Activated CD8-positive, alpha-beta memory T cell treated with anti-CD3 and anti-CD28 coated beads for 24 hours (primary cell): ENCODE measurements around the gene IBA57.
A peak's percentile ranks its signal among the peaks of the same experiment; 100 is the strongest.
"Not testable (repeated sequence)": the region's sequence is repeated elsewhere in the genome, so short reads cannot be mapped to it uniquely, and the experiment has no call there.

Experiments used
- DNase-seq: peaks from one replicate; pipeline ENCODE4 v3.0.0-alpha.2; 2020

The IBA57 gene

DNA sequence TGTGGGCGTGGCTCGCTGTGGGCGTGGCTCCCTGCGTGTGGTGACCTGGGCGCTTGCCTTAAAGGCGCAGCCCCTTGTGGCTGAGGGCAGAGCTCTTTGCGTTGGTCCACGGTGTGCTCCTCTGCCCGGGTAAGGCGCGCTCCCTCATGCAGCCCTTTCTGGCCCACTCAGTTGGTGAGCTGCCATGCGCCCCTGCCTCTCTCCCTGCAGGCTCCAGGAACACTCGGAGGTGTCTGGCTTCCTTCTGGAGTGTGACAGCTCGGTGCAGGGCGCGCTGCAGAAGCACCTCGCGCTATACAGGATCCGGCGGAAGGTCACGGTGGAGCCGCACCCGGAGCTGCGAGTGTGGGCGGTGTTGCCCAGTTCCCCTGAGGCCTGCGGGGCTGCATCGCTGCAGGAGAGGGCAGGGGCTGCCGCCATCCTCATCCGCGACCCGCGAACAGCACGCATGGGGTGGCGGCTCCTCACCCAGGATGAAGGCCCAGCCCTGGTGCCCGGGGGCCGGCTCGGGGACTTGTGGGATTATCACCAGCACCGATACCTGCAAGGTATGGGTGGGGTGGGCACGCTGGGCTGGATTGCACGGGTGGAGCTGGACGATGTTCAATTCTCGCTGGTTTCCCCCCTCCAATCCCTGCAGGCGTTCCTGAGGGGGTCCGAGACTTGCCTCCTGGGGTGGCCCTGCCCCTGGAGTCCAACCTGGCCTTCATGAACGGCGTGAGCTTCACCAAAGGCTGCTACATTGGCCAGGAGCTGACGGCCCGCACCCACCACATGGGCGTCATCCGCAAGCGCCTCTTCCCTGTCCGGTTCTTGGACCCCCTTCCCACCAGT is 9.1 kb downstream of the IBA57 start:
- DNase-seq = no peak

DNA sequence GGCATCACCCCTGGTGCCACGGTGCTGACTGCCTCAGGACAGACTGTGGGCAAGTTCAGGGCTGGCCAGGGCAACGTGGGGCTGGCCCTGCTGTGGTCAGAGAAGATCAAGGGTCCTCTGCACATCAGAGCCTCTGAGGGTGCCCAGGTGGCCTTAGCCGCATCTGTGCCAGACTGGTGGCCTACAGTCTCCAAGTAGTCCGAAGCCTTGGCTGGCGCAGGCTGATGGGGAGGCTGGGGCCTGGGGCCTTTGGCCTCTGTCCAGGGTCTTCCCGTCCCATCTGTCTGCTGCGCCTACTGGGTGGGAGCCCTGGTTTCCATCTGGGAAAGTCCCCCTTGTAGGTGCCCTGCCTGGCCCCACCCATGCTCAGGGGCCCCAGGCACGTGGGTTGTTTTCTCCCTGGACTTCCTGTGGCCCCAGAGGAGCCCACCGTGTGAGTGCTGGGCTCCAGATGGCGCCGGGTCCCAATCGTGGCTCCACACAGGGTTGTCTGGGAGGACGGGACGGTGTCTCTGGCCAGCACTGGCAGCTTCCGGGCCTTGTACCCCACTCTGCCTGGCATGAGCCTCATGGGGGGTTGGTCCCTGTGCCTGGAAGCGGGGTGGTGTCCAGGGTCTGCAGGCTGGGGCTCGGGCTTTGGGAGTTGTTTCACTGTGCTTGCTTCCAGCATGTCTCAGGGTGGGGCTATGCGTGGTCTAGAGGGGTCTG is 9.9 kb downstream of the IBA57 start:
- no peak for DNase-seq

DNA sequence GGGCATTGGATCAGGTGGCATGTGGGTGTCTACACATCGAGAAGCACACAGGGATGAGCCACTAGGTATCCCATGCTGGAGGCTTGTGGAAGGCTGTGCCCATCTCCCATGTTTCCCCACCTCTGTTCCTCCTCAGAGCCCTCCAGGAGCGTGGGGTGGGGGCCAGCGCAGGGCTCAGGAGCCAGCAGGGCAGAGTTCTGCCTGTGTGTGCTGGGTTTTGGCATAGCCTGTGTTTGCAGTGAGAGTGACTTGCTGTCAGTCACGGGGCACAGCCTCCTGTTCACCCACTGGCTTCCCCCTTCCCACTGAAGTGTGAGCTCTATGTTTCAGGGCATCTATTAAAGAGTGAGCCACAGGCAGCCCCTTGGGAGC is 10.4 kb downstream of the IBA57 start:
- DNase-seq = no peak

DNA sequence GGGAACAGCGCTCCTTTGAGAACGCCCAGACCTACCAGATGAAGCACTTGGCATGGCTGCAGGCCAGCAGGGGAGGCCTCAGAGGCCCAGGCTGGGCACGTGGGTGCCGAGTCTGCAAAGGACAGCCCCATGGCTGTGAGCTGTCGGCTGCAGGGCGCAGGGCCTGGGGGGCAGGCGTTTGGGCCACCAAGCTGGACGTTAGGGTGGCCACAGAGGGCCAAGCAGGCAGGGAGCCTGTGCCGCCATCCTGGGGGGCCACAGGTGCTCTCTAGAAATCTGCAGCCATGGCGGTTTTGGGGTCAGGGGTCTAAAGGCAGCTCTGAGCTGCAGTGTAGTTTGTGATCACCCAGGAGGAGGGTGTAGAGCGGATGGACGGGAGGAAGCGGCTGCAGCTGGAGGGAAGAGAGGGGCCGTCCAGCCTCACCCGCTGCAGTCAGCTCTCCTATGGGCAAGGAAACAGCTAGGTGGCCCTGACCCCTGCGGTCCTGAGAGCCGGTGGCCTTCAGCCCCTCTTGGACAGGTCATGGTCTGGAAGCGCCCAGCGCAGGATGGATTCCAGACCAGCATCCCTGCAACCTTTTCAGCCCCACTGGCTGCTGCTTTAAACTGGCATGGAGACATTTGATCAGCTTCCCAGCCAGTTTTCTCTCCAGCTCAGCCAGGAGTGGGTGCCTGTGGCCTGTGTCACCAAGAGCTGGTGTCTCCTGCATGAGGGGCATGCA is 11.0 kb downstream of the IBA57 start:
- no peak for DNase-seq

DNA sequence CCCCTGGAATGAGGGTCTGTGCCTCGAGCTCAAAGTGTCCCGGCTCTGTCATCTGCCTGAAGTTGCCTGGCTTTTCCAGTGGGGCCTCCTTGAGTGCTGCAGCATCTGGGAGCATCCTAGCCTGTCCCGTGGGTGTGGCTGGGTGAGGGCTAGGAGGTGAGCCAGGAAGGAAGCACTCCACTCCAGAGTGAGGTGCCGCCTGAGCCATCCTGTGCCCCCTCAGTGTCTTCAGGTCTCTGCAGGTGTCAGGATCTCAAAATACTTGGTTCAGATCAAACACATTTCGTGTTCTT is 11.5 kb downstream of the IBA57 start:
- no peak for DNase-seq

DNA sequence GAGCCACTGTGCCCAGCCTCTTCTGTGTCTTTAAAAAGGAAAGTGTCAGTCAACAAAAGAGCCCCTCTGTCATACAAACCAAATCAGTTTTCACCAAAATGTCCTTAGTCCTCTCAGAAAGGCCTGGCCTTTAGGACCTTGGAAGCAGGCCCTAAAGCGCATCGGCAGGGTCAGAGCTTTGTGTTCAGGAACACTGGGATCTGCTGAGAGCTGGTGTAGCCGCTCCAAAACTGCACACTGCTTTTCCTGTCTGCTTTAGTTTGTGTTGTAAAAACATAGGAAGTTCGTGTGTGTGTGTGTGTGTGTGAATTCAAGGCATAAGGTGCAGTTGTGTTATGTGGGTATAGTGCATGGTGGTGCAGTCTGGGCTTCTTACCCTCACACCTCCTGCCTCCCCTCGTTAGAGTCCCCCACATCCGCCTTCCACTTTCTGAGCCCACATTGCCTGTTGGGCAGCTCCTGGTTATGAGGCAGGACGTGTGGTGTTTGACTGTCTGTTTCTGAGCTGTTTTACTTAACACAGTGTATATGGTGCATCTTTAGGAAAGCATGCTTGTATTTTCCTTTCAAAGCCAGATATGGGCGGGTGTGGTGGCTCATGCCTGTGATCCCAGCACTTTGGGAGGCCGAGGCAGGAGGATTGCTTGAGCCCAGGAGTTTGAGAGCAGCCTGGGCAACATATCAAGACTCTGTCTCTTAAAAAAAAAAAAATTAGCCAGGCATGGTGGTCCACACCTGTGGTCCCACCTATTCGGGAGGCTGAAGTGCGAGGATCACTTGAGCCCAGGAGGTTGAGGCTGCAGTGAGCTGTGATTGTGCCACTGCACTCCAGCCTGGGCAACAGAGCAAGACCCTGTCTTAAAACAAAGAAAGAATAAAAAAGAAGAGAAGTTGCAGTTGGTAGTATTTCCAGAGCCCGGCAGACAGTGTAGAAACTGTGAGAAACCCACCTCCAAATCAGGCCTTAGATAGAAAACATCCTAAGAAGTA is 12.4 kb downstream of the IBA57 start:
- DNase-seq = peak; percentile 5

DNA sequence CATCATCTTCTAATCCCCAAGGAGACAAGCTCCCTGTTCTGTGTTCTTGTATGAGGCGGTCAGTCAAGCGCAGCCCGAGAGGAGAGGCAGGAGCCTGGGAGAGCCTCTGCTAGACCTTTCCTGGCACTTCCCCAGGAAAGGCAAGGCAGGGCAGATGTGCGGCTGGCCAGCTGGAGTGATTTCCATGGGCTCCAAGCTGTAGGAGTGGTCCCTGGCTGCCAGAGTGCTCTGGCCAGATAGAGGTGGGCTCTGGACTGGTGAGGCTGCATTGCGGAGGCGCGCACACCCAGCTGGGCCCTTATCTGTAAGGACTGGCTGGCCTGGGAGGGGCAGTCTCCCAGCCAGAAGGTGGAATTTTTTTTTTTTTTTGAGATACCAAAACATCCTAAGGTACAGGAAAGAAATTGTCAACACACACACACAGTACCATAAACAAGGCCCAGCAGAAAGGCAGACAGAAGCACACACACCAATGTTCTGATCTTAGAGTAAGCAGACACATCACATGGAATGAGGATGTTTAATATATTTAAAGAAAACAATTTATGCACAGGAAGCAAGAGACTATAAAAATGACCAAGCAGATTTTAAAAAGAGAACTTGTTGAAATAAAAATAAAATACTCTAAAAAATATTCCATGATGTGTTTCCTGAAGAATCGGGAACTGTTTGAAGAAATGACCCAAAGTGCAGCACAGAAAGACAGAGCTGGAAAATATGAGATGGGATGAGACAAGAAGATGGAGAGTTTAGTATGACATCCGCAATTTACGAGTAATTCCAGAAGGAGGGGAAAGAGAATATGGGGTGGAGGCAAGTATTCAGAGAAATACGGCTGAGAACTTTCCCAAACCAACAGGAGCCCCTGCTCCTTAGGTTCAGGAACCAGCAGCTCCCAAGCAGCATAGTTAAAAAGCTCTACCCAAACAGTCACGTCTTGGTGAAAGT is 13.4 kb downstream of the IBA57 start:
- peak; percentile 47 for DNase-seq

DNA sequence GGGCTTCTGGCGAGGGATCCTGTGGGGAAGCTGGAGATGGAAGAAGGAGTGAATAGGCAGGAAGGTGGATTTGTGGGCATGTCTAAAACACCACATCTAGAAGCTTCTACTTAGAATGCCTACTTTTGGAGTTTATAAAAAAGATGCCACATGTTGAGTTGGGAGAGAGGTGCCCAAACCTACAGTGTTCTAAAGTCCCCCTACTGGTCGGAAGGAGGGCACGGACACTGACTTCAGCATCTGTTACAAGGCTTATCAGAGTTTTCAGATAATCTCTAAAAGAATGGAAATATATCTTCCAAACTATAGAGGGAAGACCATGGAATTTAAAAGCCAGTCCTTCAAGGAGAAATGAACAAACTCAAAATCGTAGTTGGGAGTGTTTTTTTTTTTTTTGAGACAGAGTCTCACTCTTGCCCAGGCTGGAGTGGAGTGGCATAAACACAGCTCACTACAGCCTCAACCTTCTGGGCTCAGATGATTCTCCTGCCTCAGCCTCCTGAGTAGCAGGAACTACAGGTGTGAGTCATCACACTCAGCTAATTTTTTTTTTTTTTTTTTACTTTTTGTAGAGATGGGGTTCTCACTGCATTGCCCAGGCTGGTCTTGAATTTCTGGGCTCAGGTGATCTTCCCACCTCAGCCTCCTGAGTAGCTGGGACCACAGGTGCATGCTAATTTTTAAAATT is 14.8 kb downstream of the IBA57 start:
- peak; percentile 37 for DNase-seq

DNA sequence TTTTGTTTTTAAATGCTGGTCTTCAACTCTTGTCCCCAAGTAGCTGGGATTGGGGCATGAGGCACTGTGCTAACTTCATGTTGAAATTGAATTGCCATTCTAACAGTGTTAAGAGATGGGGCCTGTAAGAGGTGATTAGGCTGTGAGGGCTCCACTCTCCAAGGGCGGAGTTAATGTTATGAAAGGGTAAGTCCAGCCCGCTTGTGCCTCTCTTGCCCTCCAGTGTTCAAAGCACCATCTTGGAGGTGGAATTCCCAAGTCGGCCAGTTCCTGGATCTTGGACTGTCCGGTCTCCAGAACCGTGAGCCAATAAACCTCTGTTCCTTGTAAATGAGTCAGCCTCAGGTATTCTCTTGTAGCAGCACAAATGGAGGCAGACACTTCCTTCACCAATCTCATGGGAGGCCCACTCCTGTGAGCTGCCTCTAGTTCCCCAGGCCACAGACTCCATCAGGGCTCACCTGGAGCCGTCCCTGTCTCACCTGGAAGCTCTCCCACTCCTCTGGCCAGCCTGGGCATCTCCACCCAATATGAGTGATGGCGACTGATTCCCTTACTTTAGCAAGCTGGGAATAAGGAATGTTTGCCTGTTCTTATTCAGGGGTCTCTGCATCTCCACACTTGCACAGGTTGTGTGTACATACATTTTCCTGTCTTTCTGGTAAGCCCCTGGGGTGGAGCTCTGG is 15.5 kb downstream of the IBA57 start:
- DNase-seq = peak; percentile 37

DNA sequence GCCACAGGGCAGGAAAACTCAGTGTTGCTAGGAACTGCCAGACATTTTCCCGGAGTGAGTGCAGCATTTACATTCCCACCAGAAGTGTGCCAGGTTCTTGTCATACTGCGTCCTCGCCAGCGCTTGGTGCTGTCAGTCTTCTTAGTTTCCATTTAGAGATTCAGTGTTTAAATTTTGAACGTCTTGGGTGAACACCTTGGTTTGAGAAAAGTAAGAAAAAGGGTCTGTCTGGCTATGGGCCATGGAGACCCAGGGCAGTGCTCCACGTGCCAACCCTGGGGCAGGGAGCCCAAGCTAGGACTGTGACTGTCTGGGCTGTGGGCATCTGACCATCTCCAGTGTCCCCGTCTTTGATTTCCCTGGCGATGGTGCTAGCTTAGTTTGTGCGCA is 16.0 kb downstream of the IBA57 start:
- DNase-seq = peak; percentile 50

DNA sequence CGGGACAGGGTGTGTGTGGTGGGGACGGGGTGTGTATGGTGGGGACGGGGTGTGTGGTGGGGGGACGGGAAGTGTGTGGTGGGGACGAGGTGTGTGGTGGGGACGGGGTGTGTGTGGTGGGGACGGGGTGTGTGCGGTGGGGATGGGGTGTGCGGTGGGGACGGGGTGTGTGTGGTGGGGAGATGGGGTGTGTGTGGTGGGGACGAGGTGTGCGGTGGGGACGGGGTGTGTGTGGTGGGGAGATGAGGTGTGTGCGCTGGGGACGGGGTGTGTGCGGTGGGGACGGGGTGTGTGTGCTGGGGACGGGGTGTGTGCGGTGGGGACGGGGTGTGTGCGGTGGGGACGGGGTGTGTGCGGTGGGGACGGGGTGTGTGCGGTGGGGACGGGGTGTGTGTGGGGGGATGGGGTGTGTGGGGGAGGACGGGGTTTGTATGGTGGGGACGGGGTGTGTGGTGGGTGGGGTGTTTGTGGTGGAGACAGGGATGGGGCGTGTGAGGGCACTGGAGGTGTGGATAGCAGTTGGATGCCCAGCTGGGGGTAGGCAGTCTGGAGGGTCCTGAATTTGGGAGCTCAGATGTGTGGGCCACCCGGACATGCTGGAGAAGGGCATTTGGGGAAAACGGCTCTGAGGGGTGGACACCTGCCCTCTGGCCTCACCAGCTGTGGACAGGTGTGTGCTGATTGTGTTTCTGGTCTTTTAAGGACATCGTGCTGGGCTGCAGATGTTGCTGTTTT is 16.9 kb downstream of the IBA57 start:
- peak; percentile 40 for DNase-seq

DNA sequence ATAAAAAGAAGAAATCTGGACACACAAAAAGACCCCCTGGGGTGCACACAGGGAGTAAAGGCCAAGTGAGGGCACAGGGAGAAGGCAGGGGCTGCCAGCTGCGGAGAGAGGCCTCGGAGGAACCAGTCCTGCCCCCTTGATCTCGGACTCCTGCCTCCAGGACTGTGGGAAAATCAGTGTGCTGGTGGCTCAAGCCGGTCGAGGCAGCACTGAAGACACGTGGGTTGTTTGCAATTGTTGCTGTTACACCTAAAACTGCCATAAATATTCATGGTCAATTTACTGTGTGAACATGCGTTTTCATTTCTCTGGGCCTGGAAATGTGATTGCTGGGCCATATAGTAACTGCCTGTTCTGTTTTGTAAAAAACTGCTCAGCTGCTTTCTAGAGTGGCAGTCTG is 18.5 kb downstream of the IBA57 start:
- DNase-seq = peak; percentile 30

DNA sequence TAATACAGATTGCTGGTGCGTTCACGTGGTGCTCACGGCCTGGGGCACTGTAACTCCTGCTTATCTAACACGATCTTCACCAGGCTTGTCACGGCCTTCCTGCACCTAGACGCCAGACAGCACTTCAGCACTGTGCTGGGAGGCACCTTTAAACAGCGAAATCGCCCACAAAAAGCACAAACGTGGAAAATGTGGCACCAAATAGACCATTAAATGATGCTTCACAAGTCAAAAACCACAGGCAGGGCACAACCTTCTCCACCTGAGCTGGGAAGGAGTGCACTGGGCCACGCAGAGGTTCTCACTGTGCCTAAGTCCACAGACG is 20.0 kb downstream of the IBA57 start:
- DNase-seq = peak; percentile 58

DNA sequence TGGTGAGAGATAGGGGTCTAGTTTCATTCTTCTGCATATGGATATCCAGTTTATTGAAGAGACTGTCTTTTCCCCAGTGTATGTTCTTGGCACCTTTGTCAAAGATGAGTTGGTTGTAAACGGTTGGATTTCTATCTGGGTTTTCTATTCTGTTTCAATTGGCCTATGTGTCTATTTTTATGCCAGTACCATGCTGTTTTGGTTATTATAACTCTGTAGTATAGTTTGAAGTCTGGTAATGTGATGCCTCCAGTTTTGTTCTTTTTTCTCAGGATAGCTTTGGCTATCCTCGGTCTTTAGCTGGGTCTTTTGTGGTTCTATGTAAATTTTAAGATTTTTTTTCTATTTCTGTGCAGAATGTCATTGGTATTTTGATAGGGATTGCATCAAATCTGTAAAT is 22.6 kb downstream of the IBA57 start:
- not testable (repeated sequence) for DNase-seq

DNA sequence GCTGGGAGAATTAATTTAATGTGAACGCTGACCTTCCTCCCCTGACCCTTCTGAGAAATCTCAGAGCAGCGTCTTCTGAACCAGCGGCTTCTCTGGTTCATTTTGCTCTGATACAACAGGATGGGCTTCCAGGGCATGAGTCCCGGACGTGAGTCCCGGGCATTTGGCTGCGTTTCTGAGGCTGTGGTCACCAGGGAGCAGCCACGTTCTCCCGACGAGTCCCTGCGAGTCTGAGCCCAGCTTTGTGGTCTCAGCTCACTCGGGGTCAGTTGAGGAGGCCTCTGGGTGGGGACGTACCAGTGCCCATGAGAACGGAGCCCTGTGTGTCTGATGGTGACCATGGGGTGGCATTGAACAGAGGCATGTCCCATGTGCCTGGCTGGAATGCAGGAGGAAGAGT is 24.6 kb downstream of the IBA57 start:
- peak; percentile 24 for DNase-seq

DNA sequence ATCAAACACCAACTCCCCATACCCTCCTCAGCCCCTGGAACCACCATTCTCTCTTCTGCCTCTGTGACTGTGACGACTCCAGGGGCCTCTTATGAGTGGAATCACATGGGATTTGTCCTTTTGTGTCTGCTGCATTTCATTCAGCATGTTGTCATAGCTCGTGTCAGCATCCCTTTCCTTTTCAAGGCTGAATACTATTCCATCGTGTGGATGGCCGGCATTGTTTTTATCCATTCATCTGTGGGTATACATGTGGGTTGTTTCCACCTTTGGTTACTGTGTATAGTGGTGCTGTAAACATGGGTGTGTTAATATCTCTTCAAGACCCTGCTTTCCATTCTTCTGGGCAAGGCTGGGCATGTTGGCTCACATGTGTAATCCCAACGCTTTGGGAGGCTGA is 25.2 kb downstream of the IBA57 start:
- peak; percentile 40 for DNase-seq

DNA sequence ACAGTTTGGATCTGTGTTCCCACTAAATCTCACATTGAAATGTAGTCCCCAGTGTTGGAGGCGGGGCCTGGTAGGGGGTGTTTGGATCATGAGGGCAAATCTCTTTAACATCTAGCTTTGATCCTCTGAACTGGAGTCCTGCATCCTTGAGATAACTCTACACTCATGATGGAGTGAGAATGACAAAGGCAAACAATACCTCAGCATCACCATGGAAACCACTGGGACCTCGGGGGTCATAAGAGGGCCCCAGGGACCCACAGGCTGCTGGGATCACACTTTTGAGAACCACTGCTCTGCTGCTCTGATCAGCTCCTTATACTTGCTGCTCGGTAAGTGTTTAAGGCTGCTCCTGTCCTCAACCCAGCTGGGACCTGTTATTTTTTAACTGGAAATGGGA is 28.8 kb downstream of the IBA57 start:
- peak; percentile 19 for DNase-seq

DNA sequence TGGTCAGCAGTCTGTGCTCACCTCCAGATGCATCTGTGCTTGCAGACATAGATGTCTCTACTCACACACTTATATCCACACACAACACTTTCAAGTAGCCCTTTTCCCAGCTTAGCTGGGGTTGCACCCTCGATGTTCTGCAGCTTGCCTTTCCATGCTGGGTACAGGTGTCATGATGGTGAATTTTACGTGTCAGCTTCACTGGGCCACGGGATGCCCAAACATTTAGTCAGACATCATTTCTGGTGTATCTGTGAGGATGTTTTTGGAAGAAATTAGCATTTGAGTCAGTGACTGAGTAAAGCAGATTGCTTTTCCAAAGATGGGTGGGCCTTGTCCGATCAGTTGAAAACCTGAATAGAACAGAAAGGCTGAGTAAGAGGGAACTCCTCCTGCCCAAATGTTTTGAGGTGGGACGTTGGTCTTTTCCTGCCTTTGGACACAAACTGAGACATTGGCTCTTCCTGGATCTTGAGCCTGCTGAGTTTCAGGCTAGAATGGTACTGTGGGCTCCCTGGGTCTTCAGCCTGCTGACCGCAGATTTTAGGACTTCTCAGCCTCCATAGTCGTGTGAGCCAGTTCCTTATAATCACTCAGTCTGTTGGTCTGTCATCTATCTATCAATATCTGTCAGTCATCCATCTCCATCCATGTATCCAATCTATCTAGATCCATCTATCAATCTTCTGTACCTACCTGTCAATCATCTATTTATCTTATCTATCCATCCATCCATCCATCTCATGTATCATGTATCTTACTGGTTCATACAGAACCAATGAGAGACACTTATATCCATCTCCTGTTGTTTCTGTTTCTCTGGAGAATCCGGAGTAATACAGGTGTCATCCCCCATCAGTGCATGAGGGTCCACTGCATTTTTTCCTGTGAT is 29.6 kb downstream of the IBA57 start:
- DNase-seq = peak; percentile 7
